ENCODE data around the gene PLEKHG3. TPM values are rescaled to one million over a fixed set of nuclear protein-coding genes. Genes with fewer than 3 reads are reported as not detected.

PLEKHG3 gene
- total and polyA plus RNA-seq, 2 of the 13 experiments (the other 11 are each of a cell fraction or from before 2014, with no cell fraction given), result 7.1 to 9.8 TPM

DNA sequence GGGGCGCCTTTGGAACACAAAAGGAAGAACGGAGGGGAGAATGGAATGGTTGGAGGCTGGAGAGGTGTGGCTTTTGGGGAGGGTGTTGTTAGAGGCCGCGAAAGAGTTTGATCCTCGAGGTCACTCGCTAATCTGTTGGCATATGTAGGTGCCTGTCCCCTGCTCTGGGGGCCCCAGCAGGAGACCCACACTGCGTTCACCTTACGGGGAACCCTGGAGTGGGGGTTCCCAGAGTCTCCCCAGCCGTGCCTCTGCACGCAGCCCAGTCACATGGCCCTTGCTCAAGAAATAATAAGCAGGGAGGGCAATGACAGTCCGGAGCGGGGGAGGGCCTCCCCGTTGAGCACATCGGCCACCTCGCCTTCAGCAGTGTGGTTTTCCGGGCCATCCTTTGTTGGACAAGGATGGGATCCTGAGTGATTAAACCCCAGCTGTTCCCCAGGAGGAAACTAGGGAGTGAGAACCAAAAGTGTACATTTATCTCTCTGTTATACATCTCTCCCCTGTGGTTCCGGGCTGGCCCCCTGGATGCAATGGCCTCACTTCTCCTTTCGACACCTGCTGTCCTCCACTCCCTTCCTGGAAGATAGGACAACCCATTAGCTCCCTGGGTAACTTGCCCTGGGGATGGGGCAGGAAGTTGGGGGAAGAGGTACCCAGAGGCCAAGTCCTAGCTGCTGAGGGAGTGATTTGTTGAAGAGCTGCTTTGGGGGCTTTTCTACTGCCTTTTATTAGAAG is 1.3 kb downstream of the PLEKHG3 start (continued):
- TF ChIP-seq ZBTB3 (CRISPR knock-in tag; IDR thresholded peaks at IDR 0.05; ENCODE audit: borderline replicate concordance, low read depth) (no peak), JUND (CRISPR knock-in tag; IDR thresholded peaks at IDR 0.05) (no peak), SMAD9 (CRISPR knock-in tag; IDR thresholded peaks at IDR 0.05) (no peak), AHDC1 (CRISPR knock-in tag; IDR thresholded peaks at IDR 0.05; ENCODE audit: borderline replicate concordance) (no peak), RFXAP (CRISPR knock-in tag; IDR thresholded peaks at IDR 0.05; ENCODE audit: borderline replicate concordance) (peak; percentile 7; the same call in 1 of the 2 replicates), IKZF1 (IDR thresholded peaks at IDR 0.05) (no peak), ZNF770 (CRISPR knock-in tag; IDR thresholded peaks at IDR 0.05) (peak; percentile 38; the same call in 1 of the 2 replicates), ZNF605 (CRISPR knock-in tag; IDR thresholded peaks at IDR 0.05) (0 out of 2 replicates have a peak, but pooled peaks have one; percentile 5)
- TF ChIP-seq, protein P1, sequence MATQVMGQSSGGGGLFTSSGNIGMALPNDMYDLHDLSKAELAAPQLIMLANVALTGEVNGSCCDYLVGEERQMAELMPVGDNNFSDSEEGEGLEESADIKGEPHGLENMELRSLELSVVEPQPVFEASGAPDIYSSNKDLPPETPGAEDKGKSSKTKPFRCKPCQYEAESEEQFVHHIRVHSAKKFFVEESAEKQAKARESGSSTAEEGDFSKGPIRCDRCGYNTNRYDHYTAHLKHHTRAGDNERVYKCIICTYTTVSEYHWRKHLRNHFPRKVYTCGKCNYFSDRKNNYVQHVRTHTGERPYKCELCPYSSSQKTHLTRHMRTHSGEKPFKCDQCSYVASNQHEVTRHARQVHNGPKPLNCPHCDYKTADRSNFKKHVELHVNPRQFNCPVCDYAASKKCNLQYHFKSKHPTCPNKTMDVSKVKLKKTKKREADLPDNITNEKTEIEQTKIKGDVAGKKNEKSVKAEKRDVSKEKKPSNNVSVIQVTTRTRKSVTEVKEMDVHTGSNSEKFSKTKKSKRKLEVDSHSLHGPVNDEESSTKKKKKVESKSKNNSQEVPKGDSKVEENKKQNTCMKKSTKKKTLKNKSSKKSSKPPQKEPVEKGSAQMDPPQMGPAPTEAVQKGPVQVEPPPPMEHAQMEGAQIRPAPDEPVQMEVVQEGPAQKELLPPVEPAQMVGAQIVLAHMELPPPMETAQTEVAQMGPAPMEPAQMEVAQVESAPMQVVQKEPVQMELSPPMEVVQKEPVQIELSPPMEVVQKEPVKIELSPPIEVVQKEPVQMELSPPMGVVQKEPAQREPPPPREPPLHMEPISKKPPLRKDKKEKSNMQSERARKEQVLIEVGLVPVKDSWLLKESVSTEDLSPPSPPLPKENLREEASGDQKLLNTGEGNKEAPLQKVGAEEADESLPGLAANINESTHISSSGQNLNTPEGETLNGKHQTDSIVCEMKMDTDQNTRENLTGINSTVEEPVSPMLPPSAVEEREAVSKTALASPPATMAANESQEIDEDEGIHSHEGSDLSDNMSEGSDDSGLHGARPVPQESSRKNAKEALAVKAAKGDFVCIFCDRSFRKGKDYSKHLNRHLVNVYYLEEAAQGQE (IDR thresholded peaks at IDR 0.05; ENCODE audit: borderline replicate concordance in 1 of 2, low read depth in 1 of 2, low read length in 2 of 2), result no peak
- TF ChIP-seq, protein P2, sequence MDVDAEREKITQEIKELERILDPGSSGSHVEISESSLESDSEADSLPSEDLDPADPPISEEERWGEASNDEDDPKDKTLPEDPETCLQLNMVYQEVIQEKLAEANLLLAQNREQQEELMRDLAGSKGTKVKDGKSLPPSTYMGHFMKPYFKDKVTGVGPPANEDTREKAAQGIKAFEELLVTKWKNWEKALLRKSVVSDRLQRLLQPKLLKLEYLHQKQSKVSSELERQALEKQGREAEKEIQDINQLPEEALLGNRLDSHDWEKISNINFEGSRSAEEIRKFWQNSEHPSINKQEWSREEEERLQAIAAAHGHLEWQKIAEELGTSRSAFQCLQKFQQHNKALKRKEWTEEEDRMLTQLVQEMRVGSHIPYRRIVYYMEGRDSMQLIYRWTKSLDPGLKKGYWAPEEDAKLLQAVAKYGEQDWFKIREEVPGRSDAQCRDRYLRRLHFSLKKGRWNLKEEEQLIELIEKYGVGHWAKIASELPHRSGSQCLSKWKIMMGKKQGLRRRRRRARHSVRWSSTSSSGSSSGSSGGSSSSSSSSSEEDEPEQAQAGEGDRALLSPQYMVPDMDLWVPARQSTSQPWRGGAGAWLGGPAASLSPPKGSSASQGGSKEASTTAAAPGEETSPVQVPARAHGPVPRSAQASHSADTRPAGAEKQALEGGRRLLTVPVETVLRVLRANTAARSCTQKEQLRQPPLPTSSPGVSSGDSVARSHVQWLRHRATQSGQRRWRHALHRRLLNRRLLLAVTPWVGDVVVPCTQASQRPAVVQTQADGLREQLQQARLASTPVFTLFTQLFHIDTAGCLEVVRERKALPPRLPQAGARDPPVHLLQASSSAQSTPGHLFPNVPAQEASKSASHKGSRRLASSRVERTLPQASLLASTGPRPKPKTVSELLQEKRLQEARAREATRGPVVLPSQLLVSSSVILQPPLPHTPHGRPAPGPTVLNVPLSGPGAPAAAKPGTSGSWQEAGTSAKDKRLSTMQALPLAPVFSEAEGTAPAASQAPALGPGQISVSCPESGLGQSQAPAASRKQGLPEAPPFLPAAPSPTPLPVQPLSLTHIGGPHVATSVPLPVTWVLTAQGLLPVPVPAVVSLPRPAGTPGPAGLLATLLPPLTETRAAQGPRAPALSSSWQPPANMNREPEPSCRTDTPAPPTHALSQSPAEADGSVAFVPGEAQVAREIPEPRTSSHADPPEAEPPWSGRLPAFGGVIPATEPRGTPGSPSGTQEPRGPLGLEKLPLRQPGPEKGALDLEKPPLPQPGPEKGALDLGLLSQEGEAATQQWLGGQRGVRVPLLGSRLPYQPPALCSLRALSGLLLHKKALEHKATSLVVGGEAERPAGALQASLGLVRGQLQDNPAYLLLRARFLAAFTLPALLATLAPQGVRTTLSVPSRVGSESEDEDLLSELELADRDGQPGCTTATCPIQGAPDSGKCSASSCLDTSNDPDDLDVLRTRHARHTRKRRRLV (CRISPR knock-in tag; IDR thresholded peaks at IDR 0.05), result no peak
